H9 (cell line): ENCODE measurements around the gene CDC42EP4. TPM values are rescaled to one million over a fixed set of nuclear protein-coding genes. Genes with fewer than 3 reads are reported as not detected.

Experiments used
- DNase-seq: peaks from one replicate; pipeline ENCODE4 v3.0.0-alpha.2; 2017
- H2AFZ ChIP-seq: one replicate; pipeline ENCODE4 v1.6.1; 2013; ENCODE audit warnings: mild to moderate bottlenecking, low read length, control low read depth, moderate library complexity
- H2AK5ac ChIP-seq: 2 replicates; pipeline ENCODE4 v1.6.1; 2013; ENCODE audit warnings: low read length, control low read depth, mixed read lengths; ENCODE audit not compliant: insufficient read length
- H2BK120ac ChIP-seq: one replicate; pipeline ENCODE4 v1.6.1; 2013; ENCODE audit warnings: low read depth, mild to moderate bottlenecking, low read length, control low read depth, inconsistent platforms; ENCODE audit not compliant: poor library complexity, severe bottlenecking
- H2BK12ac ChIP-seq: 2 replicates; pipeline ENCODE4 v1.6.1; 2013; ENCODE audit warnings: low read length, control low read depth, mixed read lengths, low read depth; ENCODE audit not compliant: insufficient read length
- H2BK15ac ChIP-seq: 2 replicates; pipeline ENCODE4 v1.6.1; 2013; ENCODE audit warnings: low read depth, low read length, control low read depth
- H2BK20ac ChIP-seq: one replicate; pipeline ENCODE4 v1.6.1; 2013; ENCODE audit warnings: low read depth, mild to moderate bottlenecking, low read length, control low read depth, inconsistent platforms; ENCODE audit not compliant: poor library complexity, severe bottlenecking
- H2BK5ac ChIP-seq: 2 replicates; pipeline ENCODE4 v1.6.1; 2013; ENCODE audit warnings: low read length, control low read depth, mixed read lengths; ENCODE audit not compliant: insufficient read length
- H3K14ac ChIP-seq: 2 replicates; pipeline ENCODE4 v1.6.1; 2013; ENCODE audit warnings: low read length, control low read depth; ENCODE audit not compliant: insufficient read depth
- H3K18ac ChIP-seq: 2 replicates; pipeline ENCODE4 v1.6.1; 2013; ENCODE audit warnings: low read depth, mild to moderate bottlenecking, mixed read lengths, low read length, control low read depth; ENCODE audit not compliant: insufficient read length
- H3K23ac ChIP-seq: 2 replicates; pipeline ENCODE4 v1.6.1; 2013; ENCODE audit warnings: low read length, control low read depth, mixed read lengths, low read depth; ENCODE audit not compliant: insufficient read length
- H3K23me2 ChIP-seq: 2 replicates; pipeline ENCODE4 v1.6.1; 2013; ENCODE audit warnings: low read depth, mild to moderate bottlenecking, mixed read lengths, low read length, control low read depth; ENCODE audit not compliant: insufficient read length, poor library complexity, severe bottlenecking
- H3K27ac ChIP-seq: 2 replicates; pipeline ENCODE4 v1.5.1; 2013; ENCODE audit warnings: low read length, control low read depth, mixed read lengths, low read depth; ENCODE audit not compliant: insufficient read length
- H3K27me3 ChIP-seq: 2 replicates; pipeline ENCODE4 v1.6.1; 2013; ENCODE audit warnings: low read length, control low read depth, inconsistent platforms; ENCODE audit not compliant: insufficient read depth
- H3K4ac ChIP-seq: 2 replicates; pipeline ENCODE4 v1.6.1; 2013; ENCODE audit warnings: low read depth, mild to moderate bottlenecking, control low read depth, inconsistent platforms, low read length, moderate library complexity
- H3K4me1 ChIP-seq: 2 replicates; pipeline ENCODE4 v1.6.1; 2013; ENCODE audit warnings: low read length, control low read depth, inconsistent platforms; ENCODE audit not compliant: insufficient read depth
- H3K4me2 ChIP-seq: 2 replicates; pipeline ENCODE4 v1.6.1; 2013; ENCODE audit warnings: low read length, control low read depth, mixed read lengths; ENCODE audit not compliant: insufficient read length, insufficient read depth
- H3K56ac ChIP-seq: 2 replicates; pipeline ENCODE4 v1.6.1; 2013; ENCODE audit warnings: low read depth, mild to moderate bottlenecking, mixed read lengths, low read length, control low read depth; ENCODE audit not compliant: insufficient read length
- H3K79me1 ChIP-seq: 2 replicates; pipeline ENCODE4 v1.6.1; 2013; ENCODE audit warnings: low read depth, mild to moderate bottlenecking, moderate library complexity, low read length, control low read depth, inconsistent platforms; ENCODE audit not compliant: insufficient read depth, poor library complexity, severe bottlenecking
- H3K79me2 ChIP-seq: 2 replicates; pipeline ENCODE4 v1.6.1; 2013; ENCODE audit warnings: low read length, control low read depth, inconsistent platforms; ENCODE audit not compliant: insufficient read depth
- H3K9ac ChIP-seq: 2 replicates; pipeline ENCODE4 v1.6.1; 2013; ENCODE audit warnings: low read length, control low read depth, mixed read lengths; ENCODE audit not compliant: insufficient read length; ENCODE audit errors: extremely low read depth
- H3K9me3 ChIP-seq: one replicate; pipeline ENCODE4 v1.6.1; 2013; ENCODE audit warnings: low read depth, low read length, inconsistent platforms; ENCODE audit not compliant: control insufficient read depth
- H3T11ph ChIP-seq: one replicate; pipeline ENCODE4 v1.6.1; 2013; ENCODE audit warnings: mild to moderate bottlenecking, low read length, control low read depth, inconsistent platforms
- H4K20me1 ChIP-seq: one replicate; pipeline ENCODE4 v1.6.1; 2013; ENCODE audit not compliant: control insufficient read depth, insufficient read length, insufficient read depth
- H4K5ac ChIP-seq: 2 replicates; pipeline ENCODE4 v1.6.1; 2013; ENCODE audit warnings: low read depth, mild to moderate bottlenecking, mixed read lengths, low read length, control low read depth; ENCODE audit not compliant: insufficient read length
- H4K8ac ChIP-seq: replicated peaks from 2 replicates; pipeline ENCODE4 v1.6.1; 2013; ENCODE audit warnings: low read length, control low read depth, mixed read lengths, low read depth; ENCODE audit not compliant: insufficient read length
- H4K91ac ChIP-seq: 2 replicates; pipeline ENCODE4 v1.6.1; 2013; ENCODE audit warnings: low read depth, mild to moderate bottlenecking, moderate library complexity, mixed read lengths, low read length, control low read depth; ENCODE audit not compliant: insufficient read length
- H3K27ac Mint-ChIP-seq, 3 experiments: 2 replicates in 2 of 3; 3 replicates in 1 of 3; pipeline ENCODE4 v1.8.0; 2020 to 2021; ENCODE audit warnings: mixed read lengths in 3 of 3, mild to moderate bottlenecking in 1 of 3, moderate library complexity in 1 of 3
- H3K27me3 Mint-ChIP-seq: 2 replicates; pipeline ENCODE4 v1.8.0; 2021; ENCODE audit warnings: low read depth, mild to moderate bottlenecking, moderate library complexity, mixed read lengths
- H3K36me3 Mint-ChIP-seq, 3 experiments: 2 replicates in 2 of 3; 3 replicates in 1 of 3; pipeline ENCODE4 v1.8.0; 2020 to 2021; ENCODE audit warnings: low read depth in 3 of 3, mixed read lengths in 3 of 3; ENCODE audit not compliant: insufficient read depth in 1 of 3
- H3K4me1 Mint-ChIP-seq, 2 experiments: 2 replicates each; pipeline ENCODE4 v1.8.0; 2020; ENCODE audit warnings: mixed read lengths in 2 of 2
- H3K4me3 Mint-ChIP-seq, 2 experiments: 2 replicates in 1 of 2; 3 replicates in 1 of 2; pipeline ENCODE4 v1.8.0; 2020 to 2021; ENCODE audit warnings: mild to moderate bottlenecking in 2 of 2, mixed read lengths in 2 of 2, moderate library complexity in 1 of 2
- H3K9me3 Mint-ChIP-seq, 2 experiments: 2 replicates in 1 of 2; 3 replicates in 1 of 2; pipeline ENCODE4 v1.8.0; 2020; ENCODE audit warnings: mild to moderate bottlenecking in 2 of 2, mixed read lengths in 2 of 2, moderate library complexity in 1 of 2
- WGBS: extraction: QIAGEN DNeasy Blood & Tissue Kit; methylation state at CpG from one replicate; pipeline ENCODE4 v1.1.7; 2013; ENCODE audit warnings: missing lambda C conversion rate, low lambda C conversion rate, mixed read lengths; ENCODE audit not compliant: insufficient read length; ENCODE audit errors: extremely low coverage; 5-methylcytosine and 5-hydroxymethylcytosine counted together
- total RNA-seq: library from RNA; stranded (reverse); gene quantifications from 2 replicates; pipeline ENCODE4 v1.2.1, GENCODE V29; 2021
- TF ChIP-seq, protein P1 (sequence below): fragments of 200-600 bp; sonication (generic); conservative IDR thresholded peaks from 3 replicates; pipeline ENCODE4 v1.8.0; 2021; ENCODE audit warnings: antibody characterized with exemption, mild to moderate bottlenecking

CDC42EP4 gene
- total RNA-seq, 1 experiment from 2014 or later, result 27.1 TPM

DNA sequence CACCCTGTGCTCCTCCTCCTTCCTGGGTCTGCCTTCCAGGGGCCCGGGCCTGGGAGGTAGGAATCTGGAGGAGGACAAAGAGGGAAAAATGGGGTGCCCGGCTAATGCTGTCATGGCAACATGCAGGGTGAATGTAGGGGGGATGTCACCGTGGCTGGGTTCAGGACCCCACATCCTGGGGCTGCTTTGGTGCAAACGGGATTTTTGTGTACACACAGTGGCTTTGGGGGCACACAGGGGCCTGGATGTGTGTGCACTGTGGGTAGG, 37.0 kb upstream of the CDC42EP4 start:
- Histone ChIP-seq H3K23me2 (no peaks in the 10 kb centered on the region), H3K56ac (no peak overlapping the region), H3K79me1 (no peaks in the 10 kb centered on the region), H3K27ac (no peak overlapping the region), H3K79me2 (no peaks in the 10 kb centered on the region), H3K14ac (0 out of 2 replicates have a peak overlapping the region, but pooled peaks have one; percentile 5), H2BK15ac (no peak overlapping the region), H3K27me3 (no peaks in the 10 kb centered on the region), H2BK5ac (no peak overlapping the region), H4K20me1 (no peaks in the 10 kb centered on the region), H3K9ac (no peak overlapping the region), H3K4ac (no peak overlapping the region), H3K4me2 (no peak overlapping the region), H4K91ac (no peak overlapping the region), H2BK12ac (no peak overlapping the region), H2BK120ac (no peak overlapping the region), H3K23ac (no peak overlapping the region), H4K8ac (no peak overlapping the region), H3K18ac (no peak overlapping the region), H2AK5ac (no peak overlapping the region), H3K4me1 (peaks cover 2% of the 10 kb centered on the region; the same call in 1 of the 2 replicates), H3T11ph (no peak overlapping the region), H4K5ac (no peak overlapping the region), H3K9me3 (no peaks in the 10 kb centered on the region), H2BK20ac (no peak overlapping the region), H2AFZ (no peak overlapping the region)
- TF ChIP-seq, protein P1, sequence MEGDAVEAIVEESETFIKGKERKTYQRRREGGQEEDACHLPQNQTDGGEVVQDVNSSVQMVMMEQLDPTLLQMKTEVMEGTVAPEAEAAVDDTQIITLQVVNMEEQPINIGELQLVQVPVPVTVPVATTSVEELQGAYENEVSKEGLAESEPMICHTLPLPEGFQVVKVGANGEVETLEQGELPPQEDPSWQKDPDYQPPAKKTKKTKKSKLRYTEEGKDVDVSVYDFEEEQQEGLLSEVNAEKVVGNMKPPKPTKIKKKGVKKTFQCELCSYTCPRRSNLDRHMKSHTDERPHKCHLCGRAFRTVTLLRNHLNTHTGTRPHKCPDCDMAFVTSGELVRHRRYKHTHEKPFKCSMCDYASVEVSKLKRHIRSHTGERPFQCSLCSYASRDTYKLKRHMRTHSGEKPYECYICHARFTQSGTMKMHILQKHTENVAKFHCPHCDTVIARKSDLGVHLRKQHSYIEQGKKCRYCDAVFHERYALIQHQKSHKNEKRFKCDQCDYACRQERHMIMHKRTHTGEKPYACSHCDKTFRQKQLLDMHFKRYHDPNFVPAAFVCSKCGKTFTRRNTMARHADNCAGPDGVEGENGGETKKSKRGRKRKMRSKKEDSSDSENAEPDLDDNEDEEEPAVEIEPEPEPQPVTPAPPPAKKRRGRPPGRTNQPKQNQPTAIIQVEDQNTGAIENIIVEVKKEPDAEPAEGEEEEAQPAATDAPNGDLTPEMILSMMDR, result no peak
- Mint-ChIP-seq H3K27ac (peak overlapping the region in 1 of 3 experiments; percentile 44; a peak in 1 of 7 replicates), H3K4me1 (peaks cover 40 to 48% of the 10 kb centered on the region in 2 experiments), H3K36me3 (peaks cover 0 to 16% (median 0%) of the 10 kb centered on the region in 3 experiments; a peak in 3 of 7 replicates), H3K9me3 (no peaks in the 10 kb centered on the region), H3K27me3 (no peaks in the 10 kb centered on the region; the same call in none of the 2 replicates), H3K4me3 (no peak overlapping the region; a peak in 1 of 5 replicates)
- no peak for DNase-seq
- no CpG with 5 or more reads among the region's 4 CpGs for WGBS
